Upper lobe of left lung (tissue), 6 donors: ENCODE results near the gene PALS2. TPM values are rescaled to one million over a fixed set of nuclear protein-coding genes. Genes with fewer than 3 reads are reported as not detected.

Experiments
- ATAC-seq, 2 donors: fragments of 200-7000 bp; cut with Tn5 transposase; one replicate each; pipeline ENCODE4 v1.9.1; 2022; ENCODE audit warnings: mild to moderate bottlenecking in 2 of 2, moderate library complexity in 2 of 2; ENCODE audit not compliant: low FRiP score in 2 of 2
- DNase-seq, 2 donors: peaks; one replicate each; pipeline ENCODE4 v3.0.0-alpha.2; 2019 to 2020
- H3K27ac ChIP-seq, 4 donors: fragments of 200-600 bp; sonication (generic); one replicate each; pipeline ENCODE4 v1.5.1; 2016 to 2019
- H3K27me3 ChIP-seq, 4 donors: fragments of 200-600 bp; sonication (generic); one replicate each; pipeline ENCODE4 v1.5.1; 2017 to 2019
- H3K36me3 ChIP-seq, 4 donors: fragments of 200-600 bp; sonication (generic); one replicate each; pipeline ENCODE4 v1.5.1; 2016 to 2019
- H3K4me1 ChIP-seq, 4 donors: fragments of 200-600 bp; sonication (generic); one replicate each; pipeline ENCODE4 v1.5.1; 2018 to 2019
- H3K4me3 ChIP-seq, 4 donors: fragments of 200-600 bp; sonication (generic); one replicate each; pipeline ENCODE4 v1.5.1; 2017 to 2019; ENCODE audit warnings: mild to moderate bottlenecking in 2 of 4, moderate library complexity in 1 of 4
- H3K9me3 ChIP-seq, 4 donors: fragments of 200-600 bp; sonication (generic); one replicate each; pipeline ENCODE4 v1.5.1; 2018 to 2019
- EP300 ChIP-seq, 4 donors: sonication (generic); formaldehyde crosslinking; IDR thresholded peaks; one replicate each; pipeline ENCODE4 v1.5.1; 2017; ENCODE audit warnings: antibody characterized with exemption in 4 of 4, control low read depth in 2 of 4
- POLR2A ChIP-seq, 4 donors: fragments of 450-650 bp; IDR thresholded peaks; one replicate each; pipeline ENCODE4 v1.5.1; 2016 to 2017; ENCODE audit warnings: antibody characterized with exemption in 4 of 4, mild to moderate bottlenecking in 2 of 4
- POLR2AphosphoS5 ChIP-seq, 2 donors: sonication (generic); formaldehyde crosslinking; IDR thresholded peaks; one replicate each; pipeline ENCODE4 v1.5.1; 2017; ENCODE audit warnings: antibody characterized with exemption in 2 of 2
- WGBS, 2 donors: methylation state at CpG; one replicate each; pipeline ENCODE4 v1.1.5; 2017 to 2018; 5-methylcytosine and 5-hydroxymethylcytosine counted together
- total RNA-seq, 6 donors: library from RNA; depleted of rRNA in 4 of 6; stranded (reverse); fragments of >200 nt in 4 of 6; gene quantifications; one replicate each; pipeline versions ENCODE4 v1.1.0 to v1.2.1, GENCODE V29; 2016 to 2021
- TF ChIP-seq, protein P1 (sequence below), 6 experiments: fragments of 450-650 bp in 4 of 6; fragments of 200-600 bp in 2 of 6; sonication (generic) in 2 of 6; IDR thresholded peaks; one replicate each; pipeline ENCODE4 v1.5.1; 2016 to 2019; ENCODE audit warnings: antibody characterized with exemption in 6 of 6
- donor health status: DM: no; HTN: no; CAD: no; lungs with moderate emphysema.
- donor health status: DM: no; HTN: yes; CAD: no; lungs with severe emphysema.

The PALS2 gene
- total RNA-seq, 6 donors from 2014 or later, result 8.5 to 22.0 (median 11.1) TPM

- DNase-seq (no peak), ATAC-seq (no peak)
- no peak for TF ChIP-seq EP300 (IDR thresholded peaks at IDR 0.05)
- TF ChIP-seq, protein P1, sequence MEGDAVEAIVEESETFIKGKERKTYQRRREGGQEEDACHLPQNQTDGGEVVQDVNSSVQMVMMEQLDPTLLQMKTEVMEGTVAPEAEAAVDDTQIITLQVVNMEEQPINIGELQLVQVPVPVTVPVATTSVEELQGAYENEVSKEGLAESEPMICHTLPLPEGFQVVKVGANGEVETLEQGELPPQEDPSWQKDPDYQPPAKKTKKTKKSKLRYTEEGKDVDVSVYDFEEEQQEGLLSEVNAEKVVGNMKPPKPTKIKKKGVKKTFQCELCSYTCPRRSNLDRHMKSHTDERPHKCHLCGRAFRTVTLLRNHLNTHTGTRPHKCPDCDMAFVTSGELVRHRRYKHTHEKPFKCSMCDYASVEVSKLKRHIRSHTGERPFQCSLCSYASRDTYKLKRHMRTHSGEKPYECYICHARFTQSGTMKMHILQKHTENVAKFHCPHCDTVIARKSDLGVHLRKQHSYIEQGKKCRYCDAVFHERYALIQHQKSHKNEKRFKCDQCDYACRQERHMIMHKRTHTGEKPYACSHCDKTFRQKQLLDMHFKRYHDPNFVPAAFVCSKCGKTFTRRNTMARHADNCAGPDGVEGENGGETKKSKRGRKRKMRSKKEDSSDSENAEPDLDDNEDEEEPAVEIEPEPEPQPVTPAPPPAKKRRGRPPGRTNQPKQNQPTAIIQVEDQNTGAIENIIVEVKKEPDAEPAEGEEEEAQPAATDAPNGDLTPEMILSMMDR (IDR thresholded peaks at IDR 0.05), result no peak
- no peak for TF ChIP-seq POLR2AphosphoS5 (IDR thresholded peaks at IDR 0.05)
- no peak for TF ChIP-seq POLR2A (IDR thresholded peaks at IDR 0.05)
- H3K36me3 ChIP-seq, result no peaks in the 10 kb centered on the region
- H3K9me3 ChIP-seq, result no peaks in the 10 kb centered on the region
- H3K27ac ChIP-seq, result no peak overlapping the region
- no peaks in the 10 kb centered on the region for H3K4me1 ChIP-seq
- H3K27me3 ChIP-seq, result no peaks in the 10 kb centered on the region
- no peak overlapping the region for H3K4me3 ChIP-seq
Measured at GRCh38 chr7:24545215-24545614, 28.0 kb upstream of the PALS2 start.

DNA sequence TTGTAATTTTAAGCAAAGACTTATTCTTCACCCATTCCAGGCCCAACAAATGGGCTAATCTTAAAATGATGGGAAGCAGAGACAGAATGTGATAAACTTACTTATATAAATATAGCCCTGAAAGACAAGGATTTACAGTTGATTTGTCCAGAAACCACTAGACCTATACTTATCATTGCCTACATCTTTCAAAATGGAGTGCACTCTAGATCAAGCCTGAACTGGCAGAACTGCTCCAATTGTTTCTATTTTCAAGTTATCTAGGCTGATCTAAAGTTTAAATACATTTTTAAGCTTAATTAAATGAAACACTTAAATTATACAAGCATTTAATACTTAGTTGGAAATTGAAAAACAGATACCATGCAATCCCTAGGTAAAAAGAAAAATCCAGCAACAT, 24.9 kb upstream of the PALS2 start:
- H3K36me3 ChIP-seq, result no peaks in the 10 kb centered on the region
- H3K27me3 ChIP-seq, result no peaks in the 10 kb centered on the region
- TF ChIP-seq EP300 (IDR thresholded peaks at IDR 0.05), result no peak
- no peak for TF ChIP-seq POLR2AphosphoS5 (IDR thresholded peaks at IDR 0.05)
- TF ChIP-seq POLR2A (IDR thresholded peaks at IDR 0.05), result no peak
- TF ChIP-seq, protein P1 (IDR thresholded peaks at IDR 0.05), result no peak
- no peak overlapping the region for H3K27ac ChIP-seq
- no peaks in the 10 kb centered on the region for H3K9me3 ChIP-seq
- DNase-seq (no peak), ATAC-seq (no peak)
- H3K4me3 ChIP-seq, result no peak overlapping the region
- no peaks in the 10 kb centered on the region for H3K4me1 ChIP-seq

DNA sequence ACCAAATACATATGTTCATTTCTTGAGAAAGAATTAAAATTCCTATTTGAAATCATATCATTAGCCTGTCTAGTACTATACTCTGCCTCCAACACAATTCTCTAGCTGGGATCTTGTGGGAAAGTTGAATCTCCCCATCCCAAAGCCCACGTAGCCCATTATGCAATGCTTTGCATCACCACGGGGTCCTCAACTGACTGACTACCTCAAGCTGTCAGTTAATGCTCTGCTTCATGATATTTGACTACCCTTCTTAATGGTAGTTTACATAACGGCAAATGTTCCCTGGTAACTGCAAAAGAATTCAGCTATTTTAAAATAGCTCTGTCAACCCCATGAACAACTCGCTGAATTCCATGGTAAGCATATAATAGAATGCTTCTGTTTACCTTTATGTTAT, 23.3 kb upstream of the PALS2 start:
- DNase-seq (no peak), ATAC-seq (no peak)
- Histone ChIP-seq H3K36me3 (no peaks in the 10 kb centered on the region), H3K27me3 (no peaks in the 10 kb centered on the region), H3K4me1 (no peaks in the 10 kb centered on the region), H3K9me3 (no peaks in the 10 kb centered on the region), H3K27ac (no peak overlapping the region), H3K4me3 (no peak overlapping the region)
- 53 to 55% methylated on average over 4 of the region's 4 CpGs for WGBS, 2 donors
- TF ChIP-seq POLR2AphosphoS5 (IDR thresholded peaks at IDR 0.05) (no peak), EP300 (IDR thresholded peaks at IDR 0.05) (no peak), POLR2A (IDR thresholded peaks at IDR 0.05) (no peak)
- TF ChIP-seq, protein P1 (IDR thresholded peaks at IDR 0.05), result no peak

DNA sequence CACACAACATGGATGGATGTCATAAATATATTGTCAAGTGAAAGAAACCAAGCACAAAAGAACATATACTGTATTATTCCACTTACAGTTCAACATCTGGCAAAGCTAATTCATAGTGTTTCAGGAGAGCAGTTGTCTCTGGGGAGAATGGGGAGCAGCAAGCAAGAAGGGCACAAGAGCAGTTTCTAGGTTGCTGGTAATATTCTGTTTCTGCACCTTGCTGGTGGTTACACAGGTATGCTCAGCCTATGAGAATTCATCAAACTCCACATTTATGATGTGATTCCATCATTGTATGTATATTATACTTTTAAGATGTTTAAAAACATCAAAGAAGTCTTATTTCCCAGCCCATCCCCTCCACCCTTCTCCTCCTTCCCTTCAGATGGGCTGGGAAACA, 18.1 kb upstream of the PALS2 start:
- DNase-seq (no peak), ATAC-seq (no peak)
- no peaks in the 10 kb centered on the region for H3K36me3 ChIP-seq
- no peaks in the 10 kb centered on the region for H3K4me1 ChIP-seq
- H3K4me3 ChIP-seq, result no peak overlapping the region
- TF ChIP-seq POLR2A (IDR thresholded peaks at IDR 0.05) (no peak), EP300 (IDR thresholded peaks at IDR 0.05) (no peak), POLR2AphosphoS5 (IDR thresholded peaks at IDR 0.05) (no peak)
- TF ChIP-seq, protein P1 (IDR thresholded peaks at IDR 0.05), result no peak
- no peak overlapping the region for H3K27ac ChIP-seq
- no peaks in the 10 kb centered on the region for H3K27me3 ChIP-seq
- H3K9me3 ChIP-seq, result no peaks in the 10 kb centered on the region

DNA sequence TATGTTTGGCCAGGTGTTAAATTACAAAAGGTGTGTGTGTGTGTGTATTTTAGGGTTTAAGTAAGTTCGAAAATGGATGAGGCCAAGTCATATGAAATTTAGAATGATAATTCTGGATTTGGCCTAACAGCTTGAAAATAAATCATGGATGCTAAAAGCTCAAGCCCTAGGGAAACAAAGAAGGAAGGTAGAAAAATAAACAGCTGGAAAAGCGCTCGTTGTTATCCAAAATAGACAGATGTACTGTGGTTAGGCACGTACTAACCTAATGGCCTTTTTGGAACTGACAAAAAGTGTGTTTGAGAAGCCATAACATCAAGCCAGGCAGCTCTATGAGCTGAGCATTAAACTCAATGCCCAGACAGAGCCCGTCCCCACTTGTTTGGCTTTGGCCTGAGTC, 17.5 kb upstream of the PALS2 start:
- DNase-seq, result no peak
- 80 to 81% methylated on average over 5 of the region's 5 CpGs for WGBS, 2 donors
- Histone ChIP-seq H3K36me3 (no peaks in the 10 kb centered on the region), H3K4me1 (no peaks in the 10 kb centered on the region), H3K27me3 (no peaks in the 10 kb centered on the region), H3K9me3 (no peaks in the 10 kb centered on the region), H3K27ac (no peak overlapping the region), H3K4me3 (no peak overlapping the region)
- no peak for ATAC-seq
- no peak for TF ChIP-seq POLR2AphosphoS5 (IDR thresholded peaks at IDR 0.05)
- TF ChIP-seq, protein P1 (IDR thresholded peaks at IDR 0.05), result no peak
- TF ChIP-seq EP300 (IDR thresholded peaks at IDR 0.05), result no peak
- no peak for TF ChIP-seq POLR2A (IDR thresholded peaks at IDR 0.05)
